HG03095 (cell line): ENCODE results near the gene CRAT.

Experiments used
- ATAC-seq: cut with Tn5 transposase; IDR thresholded peaks from one replicate; pipeline ENCODE4 v1.9.1; 2021; ENCODE audit warnings: moderate library complexity; ENCODE audit not compliant: unreplicated experiment

The CRAT gene

DNA sequence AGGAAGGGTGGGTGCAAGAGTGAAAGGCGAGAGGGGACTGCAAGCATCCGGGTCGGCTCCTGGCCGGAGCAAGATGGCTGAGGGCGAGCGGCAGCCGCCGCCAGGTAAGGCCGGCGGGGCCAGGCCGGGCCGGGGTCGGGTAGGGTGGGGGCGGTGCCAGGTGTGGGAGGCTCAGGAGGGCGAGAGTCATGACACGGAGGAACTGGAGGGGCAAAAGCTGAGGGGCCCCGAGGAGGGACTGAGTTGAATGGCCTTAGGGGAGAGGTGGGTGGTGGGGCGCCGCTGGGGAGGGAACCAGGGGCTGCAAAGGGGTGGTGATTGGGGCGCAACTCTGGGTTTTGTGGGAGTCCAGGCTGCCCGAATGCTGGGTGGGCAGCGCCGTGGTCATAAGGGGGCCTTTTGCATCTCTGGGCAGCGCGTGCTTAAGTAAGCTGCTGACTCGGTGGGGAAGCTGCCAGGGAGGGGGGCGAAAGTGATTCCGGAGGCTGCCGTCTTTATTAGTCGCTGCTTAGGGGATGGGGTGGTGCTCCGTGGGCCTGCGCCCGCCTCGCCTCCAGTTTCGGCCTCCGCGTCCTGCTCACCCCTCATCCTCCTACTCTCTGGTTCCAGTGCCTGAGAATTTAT lies 1.0 kb upstream of the CRAT start:
- ATAC-seq, result no peak

GRCh38 chr9:129109952-129110739 lies 447 bp downstream of the CRAT start:
- peak; percentile 19 for ATAC-seq

DNA sequence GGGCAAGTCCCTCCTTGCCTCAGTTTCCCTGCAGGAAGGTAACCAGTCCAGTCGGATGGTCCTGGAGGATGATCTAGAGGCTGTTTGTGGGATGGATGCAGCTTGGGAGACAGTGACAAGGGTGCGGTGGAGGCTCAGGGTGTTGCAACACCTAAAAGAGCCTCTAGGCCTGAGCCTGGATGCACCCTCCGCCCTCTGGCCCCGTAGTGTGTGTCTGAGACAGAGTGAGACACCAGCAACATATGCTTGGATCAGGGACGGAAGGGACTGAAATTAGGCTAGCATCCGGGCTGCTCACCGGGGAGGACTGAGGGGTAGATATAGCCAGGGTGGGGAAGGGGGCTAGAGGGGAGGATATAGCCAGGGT lies 1.1 kb downstream of the CRAT start:
- ATAC-seq, result no peak

DNA sequence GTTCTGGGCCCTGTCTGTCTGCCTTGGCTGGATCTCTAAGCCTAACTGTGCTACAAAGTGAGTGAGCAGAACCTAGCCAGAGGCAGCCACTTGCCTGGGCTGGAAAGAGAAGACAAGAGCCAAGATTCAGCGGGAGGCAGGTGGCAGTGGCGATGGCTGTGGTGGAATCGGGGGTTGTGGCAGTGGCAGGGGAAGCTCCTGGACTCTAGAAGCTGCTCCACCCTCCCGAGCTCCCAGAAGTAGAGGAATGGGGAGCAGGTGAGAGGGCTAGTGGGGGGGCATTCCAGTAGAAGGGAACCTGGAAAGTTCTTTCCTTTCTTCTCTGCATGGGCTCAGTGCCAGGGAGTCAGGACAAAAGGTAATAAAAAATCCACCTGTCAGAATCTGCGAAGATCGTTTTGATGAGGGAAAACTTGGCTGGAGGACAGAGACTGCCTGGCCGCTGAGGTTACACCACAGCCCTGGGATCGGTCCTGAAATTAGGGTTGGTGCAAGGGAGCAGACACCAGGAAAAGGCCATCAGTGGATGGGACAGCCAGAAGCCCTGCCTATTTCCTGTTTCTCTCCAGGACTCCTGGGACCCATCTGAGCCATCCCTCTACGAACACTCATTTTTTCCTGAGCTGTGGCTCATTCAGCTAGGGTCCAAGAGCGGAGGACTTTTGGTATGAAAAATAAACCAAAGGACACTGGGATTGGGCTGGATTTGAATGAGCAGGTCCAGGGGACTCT lies 1.6 kb downstream of the CRAT start:
- no peak for ATAC-seq

DNA sequence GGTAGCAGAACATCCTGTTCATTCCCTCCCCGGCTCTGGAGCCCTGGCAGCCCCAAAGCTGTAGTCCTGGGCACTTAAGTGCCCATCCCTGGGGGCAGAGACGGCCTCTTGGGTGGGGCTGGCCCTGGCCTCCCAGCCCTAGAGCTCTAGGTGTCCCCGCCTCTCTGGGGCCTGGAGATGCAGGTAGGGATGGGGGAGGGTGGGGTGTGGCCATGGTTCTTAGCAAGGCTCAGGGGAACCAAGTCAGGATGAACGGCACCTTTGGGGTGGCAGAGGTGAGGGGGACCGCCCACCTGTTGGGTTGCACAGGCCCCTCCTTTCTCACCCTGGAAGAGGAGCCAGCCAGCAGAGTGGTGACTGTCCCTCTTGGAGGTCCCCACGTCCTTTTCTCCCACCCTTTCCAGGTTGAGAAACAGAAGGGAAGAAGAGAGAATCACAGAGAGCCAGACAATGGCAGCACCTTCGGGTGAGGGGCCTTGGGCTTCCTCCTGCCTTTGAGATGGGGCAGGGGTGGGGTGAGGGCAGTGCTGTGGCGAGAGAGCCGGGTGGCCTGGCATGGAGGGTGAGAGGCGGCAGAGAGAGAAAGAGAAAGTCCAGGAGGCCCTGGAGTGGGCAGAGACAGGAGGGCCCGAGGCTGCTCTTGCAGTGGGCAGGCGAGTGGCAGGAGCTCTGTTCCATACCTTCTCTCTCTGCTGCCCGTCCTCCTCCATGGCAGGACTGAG lies 2.3 kb downstream of the CRAT start:
- no peak for ATAC-seq

DNA sequence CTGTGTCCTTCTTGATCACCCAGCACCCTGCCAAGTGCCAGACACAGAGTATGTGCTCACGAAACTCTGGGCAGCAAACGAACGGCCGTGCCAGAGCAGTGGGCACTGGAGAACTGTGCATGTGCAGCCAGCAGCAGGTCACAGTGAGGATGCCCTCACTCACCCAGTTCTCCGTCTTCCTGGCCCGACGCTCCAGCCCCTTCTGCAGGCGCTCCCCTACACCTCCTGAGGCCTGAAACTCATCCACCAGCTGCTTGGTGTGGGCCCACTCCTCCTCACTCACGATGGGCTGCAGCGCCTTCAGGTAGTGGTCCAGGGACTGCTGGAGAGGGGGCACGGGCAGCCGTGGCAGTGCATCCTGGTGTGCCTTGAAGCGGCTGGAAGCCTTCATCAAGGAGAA lies 2.9 kb downstream of the CRAT start:
- ATAC-seq, result no peak

- ATAC-seq, result no peak
Measured at GRCh38 chr9:129105857-129106694, 4.5 kb downstream of the CRAT start.

DNA sequence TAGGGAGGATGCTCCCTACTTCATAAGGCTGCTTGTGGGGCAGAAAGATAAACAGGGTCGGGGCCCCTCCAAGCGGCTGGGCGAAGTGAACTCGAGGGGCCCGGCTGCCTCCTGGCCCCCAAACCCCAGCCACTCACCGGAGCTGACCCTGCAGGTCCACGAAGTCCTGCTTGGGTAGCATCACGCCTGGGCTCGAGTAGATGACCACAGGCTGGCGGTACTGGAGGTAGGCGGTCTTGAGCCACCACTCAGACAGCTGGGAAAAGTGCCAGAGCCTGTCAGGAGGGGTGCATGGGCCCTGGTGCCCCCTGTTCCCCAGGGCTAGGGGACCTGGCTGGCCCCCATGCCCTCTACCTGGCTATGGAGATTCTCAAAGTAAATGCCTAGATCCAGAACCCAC lies 6.5 kb downstream of the CRAT start:
- ATAC-seq, result no peak

DNA sequence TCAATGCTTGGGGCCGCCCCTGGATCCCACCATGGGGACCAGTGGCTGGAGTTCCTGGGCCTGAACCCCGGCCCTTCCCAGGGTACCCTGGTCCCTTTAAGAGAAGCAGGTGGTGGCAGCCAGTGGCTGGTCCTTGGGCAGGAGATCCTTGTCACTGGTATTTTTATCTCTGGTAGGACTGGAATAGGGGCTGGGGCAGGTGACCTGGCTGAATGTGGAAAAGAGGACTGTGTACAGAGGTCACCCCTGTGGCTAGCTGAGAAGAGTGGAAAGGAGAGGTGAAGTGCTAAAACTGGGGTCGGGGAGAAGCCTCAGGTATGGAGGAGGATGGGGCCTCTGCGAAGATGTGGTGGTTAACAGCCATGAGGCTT lies 7.0 kb downstream of the CRAT start:
- ATAC-seq, result no peak

DNA sequence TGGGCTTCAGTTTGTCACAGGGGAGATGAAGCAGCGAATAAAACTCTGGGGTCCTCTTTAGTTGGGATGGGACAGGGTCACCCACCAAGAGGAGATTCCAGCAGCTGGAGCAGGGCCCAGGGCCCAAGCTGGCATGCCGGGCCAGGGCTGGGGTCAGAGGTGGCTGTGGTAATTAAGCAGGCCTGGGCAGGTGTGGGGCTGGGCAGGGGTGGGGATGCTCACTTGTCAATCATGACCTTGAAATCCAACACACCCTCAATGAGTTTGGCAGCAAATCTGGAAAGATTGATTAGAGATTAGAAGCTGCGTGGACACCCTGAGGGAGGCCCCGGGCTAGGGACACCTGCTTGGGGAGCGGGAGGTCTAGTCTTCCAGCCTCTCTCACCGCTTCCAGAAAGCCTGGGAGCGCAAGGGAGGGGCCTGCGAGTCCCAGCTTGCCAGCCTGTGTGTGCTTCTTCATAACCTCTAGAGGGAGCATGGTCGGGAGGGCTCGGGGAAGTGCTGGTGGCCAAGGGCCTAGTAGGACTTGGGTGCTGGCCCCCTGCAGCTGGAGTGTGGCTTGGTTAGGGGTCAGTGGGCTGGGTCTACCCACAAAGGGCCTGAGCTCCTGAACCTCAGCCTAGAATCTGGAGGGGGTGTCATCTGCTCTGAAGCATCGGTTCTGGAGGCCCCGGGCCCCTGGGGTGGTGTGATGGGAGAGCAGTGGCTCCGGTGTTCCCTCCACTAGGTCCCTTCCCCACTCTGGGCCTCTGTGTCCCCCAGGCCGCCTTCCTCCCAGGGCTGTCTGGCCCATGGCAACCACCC lies 7.6 kb downstream of the CRAT start:
- ATAC-seq, result no peak

DNA sequence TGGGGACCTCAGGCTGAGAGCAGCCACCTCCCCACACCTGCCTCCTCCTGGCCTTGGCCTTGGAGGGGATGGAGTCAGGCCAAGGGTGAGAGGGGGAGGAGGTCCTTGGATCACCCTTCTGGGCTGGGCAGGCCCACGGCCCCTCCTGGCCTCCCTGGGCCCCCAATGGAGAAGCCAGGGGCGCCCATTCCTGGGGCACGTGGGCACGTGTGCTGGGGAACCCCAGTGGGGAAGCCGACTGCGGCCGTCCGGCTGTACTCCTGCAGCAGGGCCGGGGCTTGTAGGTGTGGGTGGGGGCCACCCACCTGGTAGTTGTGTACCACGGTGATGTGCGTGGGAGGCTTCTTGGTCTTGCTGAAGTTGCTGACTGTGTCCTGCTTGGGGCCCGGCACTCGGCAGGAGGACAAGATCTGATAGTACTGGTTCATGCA lies 8.5 kb downstream of the CRAT start:
- ATAC-seq, result no peak

- ATAC-seq, result no peak
Measured at GRCh38 chr9:129101279-129101678, 9.3 kb downstream of the CRAT start.

- ATAC-seq, result no peak
Measured at GRCh38 chr9:129100383-129101169, 10.0 kb downstream of the CRAT start.

- ATAC-seq, result no peak
Measured at GRCh38 chr9:129098328-129098727, 12.3 kb downstream of the CRAT start.

- no peak for ATAC-seq
Measured at GRCh38 chr9:129097671-129098306, 12.8 kb downstream of the CRAT start.

GRCh38 chr9:129095908-129096307 lies 14.7 kb downstream of the CRAT start:
- no peak for ATAC-seq

DNA sequence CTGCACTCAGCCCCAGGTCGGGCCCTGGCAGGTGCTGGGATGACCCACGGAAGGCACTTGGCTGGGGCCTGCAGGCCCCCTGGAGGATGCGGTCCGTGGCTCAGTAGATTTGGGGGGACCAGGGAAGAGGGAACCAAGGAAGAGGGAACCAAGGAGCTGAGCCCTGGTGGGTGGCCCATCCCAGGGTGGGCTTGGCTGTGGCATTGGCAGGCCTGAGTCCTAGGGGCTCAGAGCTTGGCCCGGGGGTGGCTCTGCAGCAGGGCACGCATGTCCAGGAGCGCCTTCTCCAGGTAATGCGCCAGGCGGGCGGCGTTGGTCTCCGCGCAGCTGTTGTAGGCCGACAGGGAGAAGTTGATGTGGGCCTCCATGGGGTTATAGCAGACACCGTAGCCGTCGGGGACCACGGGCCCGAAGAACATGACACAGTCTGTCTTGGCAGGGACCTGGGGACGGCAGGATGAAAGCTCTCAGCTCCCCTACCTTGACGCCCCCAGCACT lies 15.4 kb downstream of the CRAT start:
- ATAC-seq, result no peak
